Measurements from ENCODE around the gene ARHGAP18. TPM values are rescaled to one million over a fixed set of nuclear protein-coding genes. Genes with fewer than 3 reads are reported as not detected.
A peak's percentile ranks its signal among the peaks of the same experiment; 100 is the strongest.

The ARHGAP18 gene
- total RNA-seq, 1 donor = 65.8 TPM

DNA sequence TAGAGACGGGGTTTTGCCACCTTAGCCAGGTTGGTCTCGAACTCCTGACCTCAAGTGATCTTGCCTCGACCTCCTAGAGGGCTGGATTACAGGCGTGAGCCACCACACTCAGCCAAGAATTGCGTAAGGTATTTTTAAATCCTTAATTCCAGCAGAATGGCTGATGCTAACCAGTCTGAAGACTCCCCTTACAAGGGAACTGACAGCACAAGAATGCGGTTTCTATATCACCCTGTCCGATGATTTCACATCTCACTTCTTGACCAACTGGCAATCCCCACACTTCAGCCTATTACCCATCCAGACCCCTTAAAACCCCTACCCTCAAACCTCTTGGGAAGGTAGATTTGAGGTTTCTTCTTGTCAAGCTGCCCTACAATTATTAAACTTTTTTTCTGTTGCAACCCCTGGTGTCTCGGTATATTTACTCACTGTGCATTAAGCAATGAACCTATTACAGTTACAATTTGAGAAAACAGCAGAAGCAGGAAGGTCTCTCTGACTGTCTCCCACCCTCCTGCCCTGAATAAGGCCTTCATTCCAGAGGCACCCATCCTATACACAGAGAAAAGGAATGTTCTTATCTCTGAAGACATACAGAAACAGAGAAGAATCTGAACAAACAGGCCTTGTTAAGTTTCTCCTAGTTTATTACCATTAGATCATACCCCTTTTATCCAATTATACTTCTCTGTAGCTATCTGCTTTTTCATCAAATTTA is 164.9 kb downstream of the ARHGAP18 start:
- TF ChIP-seq, protein P1, sequence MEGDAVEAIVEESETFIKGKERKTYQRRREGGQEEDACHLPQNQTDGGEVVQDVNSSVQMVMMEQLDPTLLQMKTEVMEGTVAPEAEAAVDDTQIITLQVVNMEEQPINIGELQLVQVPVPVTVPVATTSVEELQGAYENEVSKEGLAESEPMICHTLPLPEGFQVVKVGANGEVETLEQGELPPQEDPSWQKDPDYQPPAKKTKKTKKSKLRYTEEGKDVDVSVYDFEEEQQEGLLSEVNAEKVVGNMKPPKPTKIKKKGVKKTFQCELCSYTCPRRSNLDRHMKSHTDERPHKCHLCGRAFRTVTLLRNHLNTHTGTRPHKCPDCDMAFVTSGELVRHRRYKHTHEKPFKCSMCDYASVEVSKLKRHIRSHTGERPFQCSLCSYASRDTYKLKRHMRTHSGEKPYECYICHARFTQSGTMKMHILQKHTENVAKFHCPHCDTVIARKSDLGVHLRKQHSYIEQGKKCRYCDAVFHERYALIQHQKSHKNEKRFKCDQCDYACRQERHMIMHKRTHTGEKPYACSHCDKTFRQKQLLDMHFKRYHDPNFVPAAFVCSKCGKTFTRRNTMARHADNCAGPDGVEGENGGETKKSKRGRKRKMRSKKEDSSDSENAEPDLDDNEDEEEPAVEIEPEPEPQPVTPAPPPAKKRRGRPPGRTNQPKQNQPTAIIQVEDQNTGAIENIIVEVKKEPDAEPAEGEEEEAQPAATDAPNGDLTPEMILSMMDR (IDR thresholded peaks at IDR 0.05; ENCODE audit: insufficient read depth, low read length) = no peak
- no peak overlapping the region for H3K4me3 ChIP-seq (ENCODE audit: low read depth, low read length)
- no peak for DNase-seq (ENCODE audit: low read depth)

DNA sequence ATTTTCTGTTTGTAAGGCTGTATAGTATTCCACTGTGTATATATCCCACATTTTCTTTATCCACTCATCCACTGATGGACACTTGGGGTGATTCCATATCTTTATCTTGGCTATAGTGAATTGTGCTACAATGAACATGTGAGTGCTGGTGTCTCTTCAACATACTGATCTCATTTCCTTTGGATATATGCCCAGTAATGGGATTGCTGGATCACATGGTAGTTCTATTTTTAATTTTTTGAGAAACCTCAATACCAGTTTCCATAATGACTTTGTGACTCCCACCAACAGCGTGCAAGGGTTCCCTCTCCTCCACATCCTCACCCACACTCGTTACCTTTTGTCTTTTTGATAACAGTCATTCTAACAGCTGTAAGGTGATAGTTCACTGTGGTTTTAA is 166.0 kb downstream of the ARHGAP18 start:
- DNase-seq (ENCODE audit: low read depth) = peak; percentile 32
- TF ChIP-seq, protein P1 (IDR thresholded peaks at IDR 0.05; ENCODE audit: insufficient read depth, low read length) = no peak
- H3K4me3 ChIP-seq (ENCODE audit: low read depth, low read length) = no peak overlapping the region

DNA sequence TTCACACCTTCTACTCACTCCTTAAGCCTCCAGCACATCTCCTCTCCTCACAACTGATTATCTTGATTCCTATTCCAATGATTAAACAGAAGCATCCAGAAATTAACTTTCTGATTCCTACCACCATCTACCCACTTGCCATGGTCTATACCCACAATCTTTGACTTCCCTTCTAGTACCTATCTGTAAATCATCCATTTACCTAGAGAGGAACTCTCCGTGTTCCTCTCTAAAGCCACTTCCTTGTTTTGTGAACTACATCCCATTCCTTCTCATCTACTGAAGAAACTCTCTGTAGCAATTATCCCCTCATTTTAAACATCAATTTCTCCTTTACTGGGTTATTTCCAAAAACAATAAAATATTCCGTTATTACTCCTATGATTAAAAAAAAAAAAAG is 167.3 kb downstream of the ARHGAP18 start:
- DNase-seq (ENCODE audit: low read depth) = no peak
- TF ChIP-seq, protein P1 (IDR thresholded peaks at IDR 0.05; ENCODE audit: insufficient read depth, low read length) = no peak
- H3K4me3 ChIP-seq (ENCODE audit: low read depth, low read length) = no peak overlapping the region

DNA sequence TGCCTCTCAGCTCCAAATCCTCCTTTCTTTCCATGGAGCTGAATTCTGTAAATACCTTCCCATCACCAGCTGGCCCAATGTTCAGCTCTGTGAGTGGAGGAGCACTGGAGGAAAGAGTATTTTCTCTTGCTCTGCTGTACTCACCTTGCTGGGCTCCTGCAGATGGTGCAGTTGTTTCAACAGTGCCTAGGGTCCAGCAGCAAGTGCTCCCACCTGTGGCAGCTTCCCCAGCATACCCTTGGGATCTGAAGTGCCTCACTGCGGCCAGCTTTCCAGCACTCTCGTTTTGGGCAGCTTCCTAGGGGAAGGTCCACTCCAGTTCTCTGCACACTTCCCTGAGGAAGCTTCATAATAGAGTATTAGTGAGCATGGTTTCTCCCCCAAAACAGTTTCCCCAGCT is 170.9 kb downstream of the ARHGAP18 start:
- TF ChIP-seq, protein P1 (IDR thresholded peaks at IDR 0.05; ENCODE audit: insufficient read depth, low read length) = no peak
- H3K4me3 ChIP-seq (ENCODE audit: low read depth, low read length) = no peak overlapping the region
- no peak for DNase-seq (ENCODE audit: low read depth)

DNA sequence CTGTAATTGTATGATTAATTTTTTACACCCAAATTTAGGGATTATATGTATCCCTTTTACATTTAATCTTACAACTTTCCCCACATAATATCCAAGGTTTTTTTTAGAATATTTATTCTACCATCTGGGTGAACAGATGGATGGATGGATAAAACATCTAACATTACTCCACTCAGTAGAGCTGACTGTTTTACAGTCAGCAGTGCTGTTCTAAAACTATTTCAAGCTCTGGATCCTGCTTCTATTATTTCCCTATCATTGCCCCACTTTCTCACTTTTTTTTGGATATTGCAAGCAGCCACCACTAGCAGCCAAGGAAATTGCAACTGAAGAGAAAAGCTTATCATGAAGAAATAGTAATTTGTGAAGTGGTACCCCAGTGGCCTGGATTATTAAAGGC is 173.7 kb downstream of the ARHGAP18 start:
- no peak overlapping the region for H3K4me3 ChIP-seq (ENCODE audit: low read depth, low read length)
- DNase-seq (ENCODE audit: low read depth) = no peak
- TF ChIP-seq, protein P1 (IDR thresholded peaks at IDR 0.05; ENCODE audit: insufficient read depth, low read length) = no peak

DNA sequence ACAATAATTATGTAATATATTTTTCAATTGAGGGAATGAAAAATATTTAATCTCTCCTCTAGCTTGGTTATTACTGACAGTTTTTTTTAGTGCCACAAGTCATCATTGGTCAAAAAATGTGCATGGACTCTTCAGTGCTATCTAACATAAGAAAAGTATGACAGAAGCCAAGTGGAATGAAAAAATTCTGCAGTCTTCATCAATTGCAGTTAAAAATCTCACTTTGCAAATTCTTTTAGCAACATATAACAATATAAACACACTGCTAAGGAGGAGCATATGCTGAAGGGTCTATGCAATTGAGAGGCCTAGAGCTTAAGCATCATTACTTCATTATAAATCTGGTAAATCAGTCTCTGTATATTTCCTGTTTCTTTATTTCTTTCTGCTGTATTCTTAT is 175.1 kb downstream of the ARHGAP18 start:
- TF ChIP-seq, protein P1 (IDR thresholded peaks at IDR 0.05; ENCODE audit: insufficient read depth, low read length) = no peak
- no peak overlapping the region for H3K4me3 ChIP-seq (ENCODE audit: low read depth, low read length)
- no peak for DNase-seq (ENCODE audit: low read depth)

Other genes with a start within 250 kb of the ARHGAP18 start
- 0.45 TPM in 1 of 2 replicates, not detected in the other for gene TMEM244, start 151.1 kb upstream of the ARHGAP18 start, total RNA-seq (ENCODE audit: low replicate concordance)